ENCODE data around the gene CEP68.

DNA sequence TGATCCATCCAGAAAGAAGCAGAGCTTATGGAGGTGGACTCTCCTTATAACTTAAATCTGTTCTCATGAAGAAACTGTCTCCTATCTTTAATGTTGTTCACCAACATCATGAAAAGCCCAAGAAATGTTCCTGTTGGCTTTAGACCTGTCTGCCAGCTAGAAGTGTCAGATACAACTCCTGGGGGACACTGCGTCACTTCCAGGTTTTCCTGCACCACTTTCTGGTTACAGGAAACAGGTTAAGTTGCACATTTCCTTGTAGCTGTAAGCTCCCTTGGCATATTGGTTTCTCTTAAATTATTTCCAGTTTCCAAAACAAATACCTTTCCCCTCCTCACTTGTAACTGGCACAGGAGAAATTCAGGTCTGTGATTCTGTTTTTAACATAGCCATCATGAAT lies 2.9 kb downstream of the CEP68 start:
- TF ChIP-seq, protein P1, sequence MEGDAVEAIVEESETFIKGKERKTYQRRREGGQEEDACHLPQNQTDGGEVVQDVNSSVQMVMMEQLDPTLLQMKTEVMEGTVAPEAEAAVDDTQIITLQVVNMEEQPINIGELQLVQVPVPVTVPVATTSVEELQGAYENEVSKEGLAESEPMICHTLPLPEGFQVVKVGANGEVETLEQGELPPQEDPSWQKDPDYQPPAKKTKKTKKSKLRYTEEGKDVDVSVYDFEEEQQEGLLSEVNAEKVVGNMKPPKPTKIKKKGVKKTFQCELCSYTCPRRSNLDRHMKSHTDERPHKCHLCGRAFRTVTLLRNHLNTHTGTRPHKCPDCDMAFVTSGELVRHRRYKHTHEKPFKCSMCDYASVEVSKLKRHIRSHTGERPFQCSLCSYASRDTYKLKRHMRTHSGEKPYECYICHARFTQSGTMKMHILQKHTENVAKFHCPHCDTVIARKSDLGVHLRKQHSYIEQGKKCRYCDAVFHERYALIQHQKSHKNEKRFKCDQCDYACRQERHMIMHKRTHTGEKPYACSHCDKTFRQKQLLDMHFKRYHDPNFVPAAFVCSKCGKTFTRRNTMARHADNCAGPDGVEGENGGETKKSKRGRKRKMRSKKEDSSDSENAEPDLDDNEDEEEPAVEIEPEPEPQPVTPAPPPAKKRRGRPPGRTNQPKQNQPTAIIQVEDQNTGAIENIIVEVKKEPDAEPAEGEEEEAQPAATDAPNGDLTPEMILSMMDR (IDR thresholded peaks at IDR 0.05; ENCODE audit: insufficient read depth, low read length, poor library complexity, severe bottlenecking) = no peak
- no peak for TF ChIP-seq EZH2phosphoT487 (conservative IDR thresholded peaks at IDR 0.05; ENCODE audit: low read length)

Data from SU-DHL-6 (cell line).